ENCODE measurements around the gene PRKAA2.

PRKAA2 gene

GRCh38 chr1:56671085-56671484, 26.0 kb downstream of the PRKAA2 start:
- no peak overlapping the region for H3K27ac ChIP-seq
- no peak for TF ChIP-seq CTCF (conservative IDR thresholded peaks at IDR 0.05)

- no peak for TF ChIP-seq CTCF (conservative IDR thresholded peaks at IDR 0.05)
- H3K27ac ChIP-seq: no peak overlapping the region
These were observed 26.4 kb downstream of the PRKAA2 start for GRCh38 chr1:56671542-56671941.

GRCh38 chr1:56672579-56672978, 27.5 kb downstream of the PRKAA2 start:
- TF ChIP-seq CTCF (conservative IDR thresholded peaks at IDR 0.05): no peak
- no peak overlapping the region for H3K27ac ChIP-seq

GRCh38 chr1:56675763-56676162, 30.6 kb downstream of the PRKAA2 start:
- TF ChIP-seq CTCF (conservative IDR thresholded peaks at IDR 0.05): no peak
- no peak overlapping the region for H3K27ac ChIP-seq

GRCh38 chr1:56676571-56677035, 31.5 kb downstream of the PRKAA2 start:
- H3K27ac ChIP-seq: no peak overlapping the region
- no peak for TF ChIP-seq CTCF (conservative IDR thresholded peaks at IDR 0.05)

GRCh38 chr1:56683569-56683968, 38.5 kb downstream of the PRKAA2 start:
- no peak for TF ChIP-seq CTCF (conservative IDR thresholded peaks at IDR 0.05)
- H3K27ac ChIP-seq: no peak overlapping the region

- TF ChIP-seq CTCF (conservative IDR thresholded peaks at IDR 0.05): no peak
- no peak overlapping the region for H3K27ac ChIP-seq
These were observed 41.1 kb downstream of the PRKAA2 start for GRCh38 chr1:56686169-56686568.
